SK-N-MC (cell line): ENCODE data around the gene RGS8.

Experiments used
- EZH2 ChIP-seq: fragments of 200-600 bp; sonication (generic); IDR thresholded peaks from one replicate; pipeline ENCODE4 v1.6.1; 2017; ENCODE audit warnings: antibody characterized with exemption
- POLR2AphosphoS5 ChIP-seq: IDR thresholded peaks from 2 replicates; pipeline ENCODE4 v1.6.1; 2012; ENCODE audit warnings: mild to moderate bottlenecking, low read depth, low read length, borderline replicate concordance

DNA sequence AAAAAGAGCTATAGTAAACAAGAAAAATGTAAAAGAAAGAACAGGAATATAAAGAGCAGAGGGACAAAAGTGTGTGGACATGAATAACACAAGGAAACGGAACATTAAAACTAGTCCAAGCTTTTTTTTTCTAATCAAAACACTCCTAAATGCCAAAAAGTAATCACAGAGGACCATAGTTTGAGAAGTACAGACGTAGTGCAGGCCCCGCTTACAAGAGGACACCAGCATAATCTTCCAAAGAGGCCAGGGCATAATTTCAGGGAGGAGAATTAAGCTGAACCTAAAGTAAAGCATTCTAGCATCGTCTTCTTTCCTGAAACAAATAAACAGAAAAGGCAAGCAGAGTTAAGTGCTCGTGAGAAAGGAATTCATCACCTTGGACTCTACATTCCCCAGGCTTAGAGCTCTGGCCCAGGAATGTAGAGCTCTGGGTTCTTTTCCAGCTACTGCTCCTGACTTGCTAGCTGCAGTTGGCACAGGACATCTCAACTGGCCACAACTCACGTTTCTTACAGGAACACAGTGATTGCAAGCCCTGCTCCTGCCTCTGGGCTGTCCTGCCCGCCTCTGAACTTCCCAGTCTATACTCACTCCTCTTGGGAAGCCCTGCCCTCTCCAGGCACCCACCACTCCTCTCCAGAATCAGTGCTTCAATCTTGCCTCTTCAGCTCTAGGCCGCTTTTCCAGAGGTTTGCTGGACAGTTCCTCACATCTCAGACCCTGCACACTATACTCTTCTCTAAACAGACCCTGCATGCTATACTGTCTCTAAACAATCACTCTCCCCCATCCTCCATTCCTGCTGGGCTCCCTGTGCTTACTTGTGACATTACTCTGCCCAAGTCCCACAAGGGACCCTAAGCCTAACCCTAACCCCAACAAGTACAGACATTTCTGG, 9.8 kb downstream of the RGS8 start:
- TF ChIP-seq EZH2, result no peak
- TF ChIP-seq POLR2AphosphoS5, result no peak
